ENCODE measurements around the gene ADAMTS17.

Gene ADAMTS17

GRCh38 chr15:100170291-100171210 lies 171.2 kb downstream of the ADAMTS17 start:
- no peak for DNase-seq (ENCODE audit: low spot score)

- DNase-seq (ENCODE audit: low spot score): no peak
These were observed 172.0 kb downstream of the ADAMTS17 start for GRCh38 chr15:100169615-100170290.

GRCh38 chr15:100168787-100169186 lies 173.0 kb downstream of the ADAMTS17 start:
- DNase-seq (ENCODE audit: low spot score): no peak

GRCh38 chr15:100167884-100168375 lies 173.8 kb downstream of the ADAMTS17 start:
- no peak for DNase-seq (ENCODE audit: low spot score)

GRCh38 chr15:100166313-100166712 lies 175.5 kb downstream of the ADAMTS17 start:
- DNase-seq (ENCODE audit: low spot score): no peak

- no peak for DNase-seq (ENCODE audit: low spot score)
These were observed 177.8 kb downstream of the ADAMTS17 start for GRCh38 chr15:100163961-100164360.

- no peak for DNase-seq (ENCODE audit: low spot score)
These were observed 180.8 kb downstream of the ADAMTS17 start for GRCh38 chr15:100160953-100161352.

- DNase-seq (ENCODE audit: low spot score): no peak
These were observed 182.3 kb downstream of the ADAMTS17 start for GRCh38 chr15:100159436-100159835.

GRCh38 chr15:100158356-100158755 lies 183.4 kb downstream of the ADAMTS17 start:
- no peak for DNase-seq (ENCODE audit: low spot score)

- DNase-seq (ENCODE audit: low spot score): no peak
These were observed 185.6 kb downstream of the ADAMTS17 start for GRCh38 chr15:100156201-100156600.

GRCh38 chr15:100154338-100154737 lies 187.4 kb downstream of the ADAMTS17 start:
- DNase-seq (ENCODE audit: low spot score): no peak

- DNase-seq (ENCODE audit: low spot score): peak; percentile 46
These were observed 189.3 kb downstream of the ADAMTS17 start for GRCh38 chr15:100152463-100152862.

- no peak for DNase-seq (ENCODE audit: low spot score)
These were observed 190.9 kb downstream of the ADAMTS17 start for GRCh38 chr15:100150906-100151305.

- DNase-seq (ENCODE audit: low spot score): no peak
These were observed 193.9 kb downstream of the ADAMTS17 start for GRCh38 chr15:100147828-100148227.

GRCh38 chr15:100143378-100143777 lies 198.4 kb downstream of the ADAMTS17 start:
- DNase-seq (ENCODE audit: low spot score): no peak

- no peak for DNase-seq (ENCODE audit: low spot score)
These were observed 200.3 kb downstream of the ADAMTS17 start for GRCh38 chr15:100141311-100142001.

- no peak for DNase-seq (ENCODE audit: low spot score)
These were observed 201.1 kb downstream of the ADAMTS17 start for GRCh38 chr15:100140527-100141308.

GRCh38 chr15:100134586-100134985 lies 207.2 kb downstream of the ADAMTS17 start:
- no peak for DNase-seq (ENCODE audit: low spot score)

GRCh38 chr15:100134089-100134583 lies 207.6 kb downstream of the ADAMTS17 start:
- DNase-seq (ENCODE audit: low spot score): no peak

GRCh38 chr15:100133001-100133400 lies 208.8 kb downstream of the ADAMTS17 start:
- DNase-seq (ENCODE audit: low spot score): no peak

GRCh38 chr15:100132309-100132708 lies 209.5 kb downstream of the ADAMTS17 start:
- no peak for DNase-seq (ENCODE audit: low spot score)
